ENCODE data around the gene S100Z.
"Not testable (repeated sequence)": the region's sequence is repeated elsewhere in the genome, so short reads cannot be mapped to it uniquely, and the experiment has no call there.

- not testable (repeated sequence) for TF ChIP-seq CTCF (IDR thresholded peaks at IDR 0.05; ENCODE audit: control extremely low read depth in 1 of 3, insufficient read depth in 1 of 3, low read depth in 1 of 3, low read length in 3 of 3); ZNF274 (IDR thresholded peaks at IDR 0.05; ENCODE audit: borderline replicate concordance, extremely low read depth, low read length); E2F6 (IDR thresholded peaks at IDR 0.05)
Measured at GRCh38 chr5:76856800-76857199, 7.0 kb downstream of the S100Z start.
